HG02970 (cell line): ENCODE results near the gene TNIK.
A peak's percentile ranks its signal among the peaks of the same experiment; 100 is the strongest.
"Not testable (repeated sequence)": the region's sequence is repeated elsewhere in the genome, so short reads cannot be mapped to it uniquely, and the experiment has no call there.

Experiments
- ATAC-seq: cut with Tn5 transposase; IDR thresholded peaks from one replicate; pipeline ENCODE4 v1.9.1; 2021; ENCODE audit warnings: mild to moderate bottlenecking, moderate library complexity, moderate number of reproducible peaks; ENCODE audit not compliant: unreplicated experiment, low FRiP score

TNIK gene

GRCh38 chr3:171295484-171296373 is 164.5 kb downstream of the TNIK start:
- no peak for ATAC-seq

GRCh38 chr3:171293142-171293782 is 166.9 kb downstream of the TNIK start:
- ATAC-seq = no peak

- ATAC-seq = no peak
Observed at GRCh38 chr3:171290680-171291079, 169.5 kb downstream of the TNIK start.

- ATAC-seq = no peak
Observed at GRCh38 chr3:171289291-171289690, 170.9 kb downstream of the TNIK start.

- ATAC-seq = not testable (repeated sequence)
Observed at GRCh38 chr3:171287761-171288160, 172.4 kb downstream of the TNIK start.

- ATAC-seq = no peak
Observed at GRCh38 chr3:171286580-171287249, 173.5 kb downstream of the TNIK start.

GRCh38 chr3:171285287-171285686 is 174.9 kb downstream of the TNIK start:
- peak; percentile 23 for ATAC-seq

- peak; percentile 40 for ATAC-seq
Observed at GRCh38 chr3:171284308-171285075, 175.7 kb downstream of the TNIK start.

- no peak for ATAC-seq
Observed at GRCh38 chr3:171283848-171284222, 176.4 kb downstream of the TNIK start.

- ATAC-seq = no peak
Observed at GRCh38 chr3:171283183-171283847, 176.9 kb downstream of the TNIK start.

- no peak for ATAC-seq
Observed at GRCh38 chr3:171282041-171282440, 178.2 kb downstream of the TNIK start.

GRCh38 chr3:171281256-171281992 is 178.8 kb downstream of the TNIK start:
- ATAC-seq = no peak

- no peak for ATAC-seq
Observed at GRCh38 chr3:171279972-171280371, 180.2 kb downstream of the TNIK start.

GRCh38 chr3:171278299-171278590 is 182.0 kb downstream of the TNIK start:
- no peak for ATAC-seq

GRCh38 chr3:171277456-171278298 is 182.5 kb downstream of the TNIK start:
- no peak for ATAC-seq

GRCh38 chr3:171276923-171277322 is 183.3 kb downstream of the TNIK start:
- no peak for ATAC-seq

- no peak for ATAC-seq
Observed at GRCh38 chr3:171274222-171274621, 186.0 kb downstream of the TNIK start.

- ATAC-seq = no peak
Observed at GRCh38 chr3:171270541-171270940, 189.7 kb downstream of the TNIK start.

GRCh38 chr3:171269542-171269941 is 190.7 kb downstream of the TNIK start:
- ATAC-seq = no peak
